GM19467 (cell line): ENCODE results near the gene FOXO6.

Experiments used
- ATAC-seq: cut with Tn5 transposase; IDR thresholded peaks from one replicate; pipeline ENCODE4 v1.9.1; 2021; ENCODE audit warnings: mild to moderate bottlenecking, moderate library complexity; ENCODE audit not compliant: unreplicated experiment

FOXO6 gene

DNA sequence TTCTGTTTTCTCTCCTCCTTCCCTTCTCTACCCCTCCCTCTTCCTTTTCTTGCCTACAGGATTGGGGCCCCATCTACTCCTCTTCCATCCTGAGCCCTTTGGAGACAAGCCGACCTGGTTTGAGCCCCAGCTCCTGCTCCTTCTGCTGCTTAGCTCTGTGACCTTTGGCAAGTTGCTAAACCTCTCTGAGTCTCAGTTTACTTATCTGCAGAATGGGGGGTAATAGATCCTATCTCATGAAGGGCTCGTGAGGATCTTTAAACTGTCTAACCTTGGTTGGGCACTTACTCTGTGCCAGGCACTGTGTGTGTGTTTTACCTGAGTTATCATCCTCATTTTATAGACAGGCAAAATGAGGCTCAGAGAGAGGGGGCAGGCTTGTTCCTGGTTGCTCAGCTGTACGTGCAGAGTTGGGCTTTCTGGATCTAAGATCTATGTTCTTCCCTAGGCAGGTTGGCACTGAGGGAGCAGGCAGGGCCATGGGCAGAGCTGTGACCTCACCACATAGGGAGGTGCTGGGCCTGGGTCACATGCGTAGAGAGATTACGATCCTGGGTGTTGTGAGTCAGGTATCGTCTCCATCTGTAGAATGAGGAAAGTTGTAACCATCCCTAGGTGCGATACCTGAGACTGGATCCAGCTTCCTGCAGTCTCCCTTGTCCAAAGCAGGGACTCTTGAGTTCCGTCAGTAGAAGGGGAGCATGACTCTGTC lies 58.5 kb downstream of the FOXO6 start:
- ATAC-seq: no peak

DNA sequence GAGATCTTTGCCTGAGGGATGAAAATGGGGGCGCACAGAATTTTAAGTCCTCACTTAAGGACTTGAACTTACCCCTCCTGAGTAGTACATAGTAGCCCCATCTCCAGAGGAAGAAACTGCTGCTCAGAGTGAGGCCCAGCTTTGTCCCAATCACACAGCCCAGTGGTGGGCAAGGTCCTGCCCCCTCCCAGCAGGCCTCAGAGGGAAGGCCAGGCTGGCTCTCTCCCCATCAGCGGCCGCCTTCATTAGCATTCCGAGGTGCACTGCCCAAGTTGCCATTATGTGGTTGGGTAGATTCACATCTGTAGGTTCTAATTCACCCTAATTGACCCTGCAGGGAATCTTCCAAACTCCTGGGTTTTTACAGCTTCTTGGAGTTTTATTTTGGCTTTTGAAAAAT lies 59.1 kb downstream of the FOXO6 start:
- ATAC-seq: no peak

DNA sequence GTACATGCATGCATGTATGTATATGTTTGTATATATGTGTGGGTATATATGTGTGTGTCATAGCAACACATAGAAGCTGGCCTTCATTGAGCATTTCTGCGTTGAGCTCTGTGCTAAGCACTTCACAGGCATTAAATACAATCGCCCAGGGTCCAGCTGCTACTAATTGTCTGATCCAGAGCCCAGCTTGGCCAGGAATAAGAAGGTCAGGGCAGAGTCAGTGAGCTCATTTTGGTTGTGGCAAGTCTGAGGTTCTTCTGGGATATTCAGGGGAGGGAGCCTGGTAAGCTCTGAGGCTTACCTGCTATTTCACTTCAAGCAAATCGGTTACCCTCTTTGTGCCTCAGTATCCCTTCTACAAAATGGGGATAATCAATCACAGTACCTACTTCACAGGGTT lies 59.6 kb downstream of the FOXO6 start:
- no peak for ATAC-seq

DNA sequence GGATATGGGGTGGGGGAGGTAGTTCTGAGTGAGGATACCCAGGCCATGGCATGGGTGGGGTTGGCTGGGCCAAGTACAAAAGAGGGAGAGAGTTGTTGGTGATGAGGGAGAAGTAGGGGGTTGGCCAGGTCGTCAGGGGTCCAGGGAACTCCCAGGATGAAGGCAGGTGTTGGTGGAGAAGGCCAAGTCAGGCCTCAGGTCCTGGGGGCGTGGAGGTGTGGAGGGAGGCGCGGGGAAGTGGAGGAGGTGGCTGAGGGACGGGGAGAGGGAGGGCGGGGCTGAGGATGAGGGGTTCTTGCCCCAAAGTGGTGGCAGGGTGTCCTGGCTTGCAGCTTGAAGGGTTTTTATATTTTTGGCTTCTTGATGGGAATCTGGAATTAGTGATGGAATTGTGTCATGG lies 61.1 kb downstream of the FOXO6 start:
- no peak for ATAC-seq

DNA sequence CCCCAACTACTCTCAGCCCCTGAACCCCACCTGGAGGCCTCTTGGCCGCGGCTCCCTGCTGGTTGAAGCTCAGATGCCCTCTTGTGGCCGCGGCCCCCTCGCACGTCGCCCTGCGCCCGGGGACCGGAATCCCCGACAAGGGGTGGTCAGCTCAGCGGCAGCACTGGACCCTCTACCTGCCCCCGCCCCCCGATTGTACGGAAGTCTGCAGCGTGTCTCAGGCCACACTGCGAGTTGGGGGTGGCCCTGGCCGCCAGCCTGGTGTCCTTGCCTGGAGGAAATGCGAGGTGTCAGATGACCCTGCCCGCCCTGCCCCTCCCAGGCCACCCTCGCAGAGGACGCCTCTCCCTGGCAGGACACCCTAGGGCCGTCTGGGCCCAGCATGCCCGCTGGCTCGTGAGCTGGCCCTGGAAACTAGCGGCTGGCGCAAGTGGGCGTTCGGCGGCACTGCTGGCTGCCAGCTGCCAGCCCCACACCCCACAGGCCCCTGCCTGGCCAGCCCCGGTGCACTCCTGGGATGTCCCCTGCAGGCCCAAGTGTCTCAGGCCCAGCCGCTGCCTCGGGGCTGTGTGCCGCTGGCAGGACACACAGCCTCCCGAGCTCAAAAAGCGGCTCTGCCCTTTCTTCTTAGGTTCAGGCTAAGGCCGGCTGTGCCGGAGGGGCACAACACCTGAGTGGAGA lies 62.4 kb downstream of the FOXO6 start:
- ATAC-seq: no peak

DNA sequence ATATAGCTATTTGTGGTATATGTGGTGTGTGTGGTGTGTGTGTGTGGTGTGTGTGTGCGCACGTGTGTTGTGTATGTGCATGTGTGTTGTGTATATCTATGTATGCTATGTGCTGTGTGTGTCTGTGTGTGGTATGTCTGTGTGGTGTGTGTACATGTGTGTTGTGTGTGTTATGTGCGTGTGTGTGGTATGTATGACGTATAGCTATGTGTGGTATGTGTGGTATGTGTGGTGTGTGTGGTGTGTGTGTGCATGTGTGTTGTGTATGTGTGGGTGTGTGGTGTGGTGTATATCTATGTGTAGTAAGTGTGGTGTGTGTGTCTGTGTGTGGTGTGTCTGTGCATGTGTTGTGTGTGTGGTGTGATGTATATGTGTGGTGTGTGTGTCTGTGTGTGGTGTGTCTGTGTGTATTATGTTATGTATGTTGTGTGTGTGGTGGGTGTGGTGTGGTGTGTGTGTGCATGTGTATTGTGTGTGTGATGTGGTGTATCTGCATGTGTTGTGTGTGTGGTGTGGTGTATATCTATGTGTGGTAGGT lies 63.4 kb downstream of the FOXO6 start:
- ATAC-seq: no peak

DNA sequence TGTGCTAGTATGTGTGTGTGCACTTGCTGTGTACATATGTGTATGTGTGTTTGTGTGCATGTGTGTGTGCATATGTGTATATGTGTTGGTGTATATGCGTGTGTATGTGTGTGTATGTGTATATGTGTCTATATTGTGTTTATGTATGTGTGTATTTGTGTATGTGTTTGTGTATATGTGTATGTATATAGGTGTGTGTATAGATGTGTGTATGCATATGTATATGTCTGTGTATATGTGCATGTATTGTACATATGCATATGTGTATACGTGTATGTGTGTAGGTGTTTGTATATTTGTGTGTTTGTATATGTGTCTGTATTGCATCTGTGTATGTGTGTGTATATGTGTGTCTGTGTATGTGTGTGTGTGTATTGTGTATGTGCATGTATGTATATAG lies 64.1 kb downstream of the FOXO6 start:
- no peak for ATAC-seq

DNA sequence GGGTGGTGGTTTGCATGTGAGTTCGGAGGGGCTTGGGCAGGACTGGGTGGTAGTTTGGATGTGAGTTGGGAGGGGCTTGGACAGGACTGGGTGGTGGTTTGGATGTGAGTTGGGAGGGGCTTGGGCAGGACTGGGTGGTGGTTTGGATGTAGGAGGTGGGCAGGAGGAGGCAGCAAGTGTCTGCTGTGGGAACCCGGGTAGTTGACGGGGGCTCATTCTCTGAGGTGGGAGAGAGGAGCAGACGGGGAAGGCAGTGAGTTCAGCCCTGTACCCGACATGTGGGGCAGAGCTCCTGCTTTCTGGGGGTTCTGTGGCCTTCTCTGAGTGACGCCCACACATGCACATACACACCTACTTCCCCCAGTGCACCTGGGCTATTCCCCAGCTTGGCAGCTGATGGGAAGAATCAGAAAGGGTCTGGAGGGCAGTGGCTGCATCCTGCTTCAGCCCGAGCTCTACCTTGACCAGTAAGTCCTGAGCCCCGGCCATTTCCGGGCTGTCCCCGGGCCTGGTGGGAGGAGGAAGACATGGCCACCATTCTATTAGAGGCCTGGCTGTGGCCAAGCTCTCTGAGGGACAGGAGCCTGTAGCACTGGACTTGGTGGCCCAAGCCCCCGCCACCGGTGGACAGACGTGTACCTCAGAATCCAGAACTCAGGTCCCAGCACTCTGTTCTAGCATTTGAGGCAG lies 65.1 kb downstream of the FOXO6 start:
- ATAC-seq: no peak

DNA sequence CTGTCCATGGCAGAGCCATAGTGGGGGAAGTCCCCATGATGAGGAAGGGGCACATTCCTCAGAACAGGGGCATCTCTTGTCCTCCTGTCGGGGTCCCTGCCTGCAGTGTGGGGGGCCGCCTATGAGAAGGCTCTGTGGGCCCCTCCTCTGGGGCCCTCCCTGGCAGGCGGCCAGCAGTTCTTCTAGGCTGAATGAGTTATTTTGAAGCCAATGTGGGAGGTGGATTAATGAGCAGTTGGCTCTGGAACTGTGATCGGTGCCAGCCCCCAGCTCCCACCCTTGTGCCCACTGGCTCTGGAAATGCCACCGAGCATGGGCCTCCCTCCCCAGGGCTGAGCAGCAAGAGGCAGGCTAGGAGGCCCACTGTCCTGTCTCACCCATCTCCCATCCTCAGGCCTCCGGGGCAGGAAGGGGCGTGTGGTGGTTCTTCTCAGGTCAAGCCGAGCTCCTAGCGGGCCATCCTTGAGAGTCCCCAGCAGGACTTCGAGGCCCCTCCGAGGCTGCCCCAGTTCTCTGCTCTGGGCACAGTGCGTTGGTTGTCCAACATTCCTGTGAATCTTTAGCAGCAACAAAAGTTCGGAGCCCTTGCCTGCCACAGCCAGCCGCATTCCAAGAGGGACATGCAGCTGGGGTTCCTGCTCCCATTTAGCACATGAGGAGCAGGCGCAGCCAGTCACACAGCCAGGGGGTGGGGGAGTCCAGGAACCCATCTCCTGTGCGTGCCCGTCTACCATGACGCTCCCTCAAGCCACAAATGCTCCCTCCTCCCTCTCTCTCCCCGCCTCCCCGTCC lies 66.1 kb downstream of the FOXO6 start:
- ATAC-seq: no peak

DNA sequence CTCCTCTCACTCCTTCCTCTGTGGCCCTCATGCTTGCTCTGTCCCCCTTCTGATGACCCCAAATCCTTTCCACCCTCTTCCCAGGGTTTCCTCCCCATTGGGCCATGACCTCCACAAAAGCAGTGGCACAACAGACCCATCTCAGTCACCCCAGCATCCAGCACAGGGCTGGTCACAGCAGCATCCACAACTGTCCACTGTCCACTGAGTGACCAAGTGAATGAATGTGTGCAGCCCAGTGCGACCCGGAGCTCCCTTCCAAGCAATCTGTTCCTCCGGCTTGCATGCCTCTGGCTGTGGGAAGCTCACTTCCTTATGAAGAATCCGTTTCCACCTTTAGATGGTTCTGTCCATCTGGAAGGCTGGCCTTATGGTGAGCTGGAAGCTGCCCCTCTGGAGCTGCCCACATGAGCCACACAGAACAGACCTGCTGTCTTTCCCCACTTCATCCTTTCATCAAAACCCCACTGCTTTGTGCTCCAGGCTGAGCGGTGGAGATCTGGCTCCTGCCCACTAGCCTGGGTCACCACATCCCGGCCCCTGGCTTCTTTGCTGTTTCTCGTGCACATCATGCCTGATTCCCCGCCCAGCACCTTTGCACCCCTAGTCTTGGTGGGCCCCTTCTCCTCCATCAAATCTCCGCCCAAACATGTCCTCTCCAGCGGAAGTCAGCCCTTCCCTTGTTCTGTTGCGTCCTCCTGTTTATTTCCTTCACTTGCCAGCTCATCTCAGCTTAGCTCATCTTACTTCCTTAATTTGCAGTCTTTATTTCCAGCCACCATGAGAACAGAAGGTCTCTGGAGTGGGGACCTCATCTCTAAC lies 66.9 kb downstream of the FOXO6 start:
- no peak for ATAC-seq

DNA sequence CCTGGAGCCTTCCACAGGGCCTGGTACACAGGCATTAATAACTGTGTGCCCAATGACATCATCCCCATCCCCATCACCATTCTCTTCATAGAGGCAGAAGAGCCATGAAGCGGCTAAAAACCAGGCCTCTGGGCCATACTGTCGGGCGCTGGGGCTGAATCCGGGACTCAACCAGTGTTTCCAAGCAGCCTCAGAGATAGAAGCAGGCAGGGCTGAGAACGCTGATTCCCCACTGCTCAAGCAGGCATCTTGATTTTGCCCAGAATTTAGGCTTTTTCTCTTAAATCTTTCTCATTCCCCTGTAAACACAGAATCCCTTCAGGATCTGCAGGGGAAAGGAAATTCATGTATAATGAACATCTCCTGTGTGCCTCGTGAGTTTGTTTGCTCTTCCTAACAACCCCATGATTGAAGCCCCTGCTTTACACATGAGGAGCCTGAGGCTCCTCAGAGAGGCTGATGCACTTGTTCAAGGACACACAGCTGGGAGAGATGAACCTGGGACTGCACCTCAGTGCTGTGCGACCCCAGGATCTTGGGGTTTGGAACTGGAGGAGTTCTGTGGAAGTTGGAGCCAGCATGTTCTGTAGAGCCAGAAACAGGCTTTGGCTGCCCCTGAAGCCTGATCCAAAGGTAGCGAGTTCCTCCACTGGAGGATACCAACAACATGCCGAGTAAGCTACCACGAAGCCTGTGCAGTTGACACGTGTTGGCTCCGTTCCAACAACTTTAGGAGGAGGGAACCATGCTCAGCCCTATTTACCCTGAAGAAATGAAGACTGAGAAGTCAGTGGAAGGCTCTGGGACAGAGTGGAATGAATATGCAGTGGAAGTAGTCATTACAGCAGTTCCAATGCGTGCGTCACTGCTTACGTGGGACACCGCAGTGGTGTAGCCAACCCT lies 67.8 kb downstream of the FOXO6 start:
- no peak for ATAC-seq

DNA sequence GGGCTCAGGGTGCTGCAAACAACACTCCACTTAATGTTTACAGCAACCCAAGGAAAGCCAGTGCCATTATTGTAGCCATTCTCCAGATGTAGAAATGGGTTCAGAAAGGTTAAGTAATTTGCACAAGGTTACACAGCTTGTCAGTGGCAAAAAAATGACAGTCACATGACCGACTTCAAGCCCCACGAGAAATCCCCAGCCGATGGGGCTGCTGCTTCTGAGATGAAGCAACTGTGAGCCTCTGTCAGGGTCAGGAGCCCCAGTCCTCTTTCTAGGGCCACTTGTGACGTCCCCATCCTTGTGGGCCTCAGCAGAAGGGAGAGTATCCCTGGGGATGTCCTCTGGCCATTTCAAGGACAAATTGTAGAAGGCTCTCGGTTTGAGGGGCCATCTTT lies 68.4 kb downstream of the FOXO6 start:
- ATAC-seq: no peak

DNA sequence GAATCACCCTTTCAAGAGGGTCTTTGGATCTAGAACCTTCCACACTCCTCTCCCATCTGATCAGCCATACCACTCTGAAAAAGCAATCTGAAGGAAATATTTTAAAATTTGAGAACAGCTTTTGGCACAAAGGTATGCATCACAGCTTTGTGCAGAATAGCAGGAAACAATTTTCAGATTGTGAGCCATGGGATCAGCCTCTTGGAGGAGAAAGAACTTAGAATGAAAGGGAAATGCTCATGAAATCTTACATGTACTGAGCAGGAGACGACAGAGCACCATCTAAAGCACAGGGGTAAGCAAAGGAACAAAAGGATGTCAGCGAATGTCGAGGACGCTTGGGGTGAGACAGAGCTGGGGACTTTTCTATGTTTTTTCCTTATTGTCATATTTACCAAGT lies 68.8 kb downstream of the FOXO6 start:
- ATAC-seq: no peak

DNA sequence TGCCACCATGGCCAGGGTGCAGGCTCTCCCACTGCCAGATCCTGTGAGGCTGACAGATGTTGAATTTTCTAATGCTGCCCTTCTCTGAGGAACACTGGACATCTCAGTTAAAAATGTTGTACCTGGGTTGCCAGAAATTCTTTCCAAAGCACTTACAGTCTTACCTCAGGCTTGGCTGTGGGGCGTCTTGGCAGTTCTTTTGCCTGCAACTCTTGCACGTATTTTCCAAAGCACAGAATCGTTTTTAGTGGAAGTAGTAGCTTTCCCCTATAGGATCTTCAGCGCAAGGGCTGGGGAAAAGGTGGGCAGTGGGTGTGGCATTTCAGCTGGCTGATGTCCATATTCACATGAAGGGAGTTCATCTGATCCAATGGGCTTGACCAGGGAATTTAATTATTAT lies 69.3 kb downstream of the FOXO6 start:
- ATAC-seq: no peak

DNA sequence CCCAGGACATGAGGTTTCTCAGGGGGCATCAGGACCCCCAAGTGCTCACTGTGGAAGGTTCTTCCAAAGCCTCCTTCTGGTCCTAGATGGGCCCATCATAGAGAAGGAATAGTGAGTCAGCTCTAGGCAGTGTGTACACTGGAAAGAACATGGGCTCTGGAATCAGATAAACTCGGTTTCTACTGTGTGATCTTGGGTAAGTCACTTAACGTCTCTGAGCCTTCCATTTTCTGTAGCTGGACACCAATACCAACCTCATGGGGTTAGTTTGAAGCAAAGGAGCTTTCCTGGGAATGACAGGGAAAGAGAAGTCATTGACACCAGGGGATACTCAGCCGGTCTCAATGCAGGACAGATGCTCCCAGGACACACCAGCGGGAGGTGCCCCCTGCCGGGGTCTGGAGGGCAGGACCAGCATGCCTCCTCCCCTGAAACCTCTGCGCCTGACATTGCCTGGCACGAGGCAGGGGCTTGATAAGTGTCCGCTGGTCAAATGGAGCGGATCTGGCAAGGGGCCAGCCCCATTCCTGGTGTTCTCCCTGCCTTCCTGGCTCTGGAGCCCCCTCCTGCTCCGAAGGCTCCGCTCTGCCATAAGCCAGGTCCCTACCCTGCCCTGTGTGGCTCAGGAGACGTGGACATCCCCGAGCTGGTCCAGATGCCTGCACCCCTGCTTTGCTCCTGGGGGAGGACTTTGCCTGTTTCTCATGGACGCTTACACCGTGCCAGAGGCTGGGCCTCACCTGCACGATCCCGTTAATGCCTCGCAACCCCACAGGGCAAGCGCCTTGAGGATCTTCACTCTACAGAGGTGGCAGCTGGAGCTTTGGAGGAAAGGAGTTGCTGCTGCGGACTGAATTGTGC lies 70.5 kb downstream of the FOXO6 start:
- no peak for ATAC-seq
